Omental fat pad (tissue), 4 donors: Measurements from ENCODE around the gene OR10G7. TPM values are rescaled to one million over a fixed set of nuclear protein-coding genes. Genes with fewer than 3 reads are reported as not detected.

Source experiments
- ATAC-seq: fragments of 150-250 bp; one replicate; pipeline ENCODE4 v1.9.1; 2016; ENCODE audit warnings: mild to moderate bottlenecking, moderate library complexity; ENCODE audit not compliant: low FRiP score
- DNase-seq: peaks from one replicate; pipeline ENCODE4 v3.0.0-alpha.2; 2019; ENCODE audit warnings: low spot score
- total RNA-seq, 4 donors: library from RNA; depleted of rRNA; stranded (reverse); fragments of >200 nt; gene quantifications; one replicate each; pipeline ENCODE4 v1.1.0, GENCODE V29; 2016
- TF ChIP-seq, protein P1 (sequence below), 3 donors: fragments of 450-650 bp; IDR thresholded peaks; one replicate each; pipeline ENCODE4 v1.5.1; 2016 to 2017; ENCODE audit warnings: antibody characterized with exemption in 3 of 3, mild to moderate bottlenecking in 3 of 3, moderate library complexity in 2 of 3

OR10G7 gene
- total RNA-seq, 4 donors from 2014 or later: not detected

DNA sequence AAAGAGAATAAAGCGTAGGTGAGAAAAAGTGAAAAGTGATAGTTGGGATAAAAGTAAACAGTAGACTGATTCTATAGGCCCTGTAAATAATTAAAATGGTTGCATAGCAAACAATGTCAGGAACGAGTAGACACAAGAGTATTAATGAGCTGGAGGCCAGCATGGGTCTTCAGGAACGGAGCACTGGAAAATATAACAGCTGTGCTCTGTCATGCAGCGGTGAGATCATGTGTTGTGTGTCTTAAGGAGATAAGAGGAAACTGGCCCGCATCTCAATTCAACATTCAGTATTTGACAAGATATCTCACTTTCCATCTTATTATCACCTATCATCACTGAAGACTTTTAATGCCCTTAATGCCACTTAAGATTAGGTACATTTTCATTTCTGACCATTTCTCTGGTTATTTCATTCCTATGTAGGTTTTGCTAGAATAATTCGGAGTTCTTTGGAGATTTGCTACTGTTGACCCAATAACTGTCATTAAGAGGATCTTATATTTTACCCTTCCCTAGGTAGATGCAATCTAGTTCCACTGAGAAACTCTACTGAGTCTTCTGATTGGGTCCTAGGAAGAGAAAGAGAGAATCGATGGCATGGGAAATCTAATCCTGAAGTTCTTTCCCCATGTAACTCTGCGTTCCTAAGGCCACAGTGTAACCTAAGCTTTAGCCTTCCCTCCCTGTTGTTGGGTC lies 38.7 kb upstream of the OR10G7 start:
- ATAC-seq: no peak
- TF ChIP-seq, protein P1, sequence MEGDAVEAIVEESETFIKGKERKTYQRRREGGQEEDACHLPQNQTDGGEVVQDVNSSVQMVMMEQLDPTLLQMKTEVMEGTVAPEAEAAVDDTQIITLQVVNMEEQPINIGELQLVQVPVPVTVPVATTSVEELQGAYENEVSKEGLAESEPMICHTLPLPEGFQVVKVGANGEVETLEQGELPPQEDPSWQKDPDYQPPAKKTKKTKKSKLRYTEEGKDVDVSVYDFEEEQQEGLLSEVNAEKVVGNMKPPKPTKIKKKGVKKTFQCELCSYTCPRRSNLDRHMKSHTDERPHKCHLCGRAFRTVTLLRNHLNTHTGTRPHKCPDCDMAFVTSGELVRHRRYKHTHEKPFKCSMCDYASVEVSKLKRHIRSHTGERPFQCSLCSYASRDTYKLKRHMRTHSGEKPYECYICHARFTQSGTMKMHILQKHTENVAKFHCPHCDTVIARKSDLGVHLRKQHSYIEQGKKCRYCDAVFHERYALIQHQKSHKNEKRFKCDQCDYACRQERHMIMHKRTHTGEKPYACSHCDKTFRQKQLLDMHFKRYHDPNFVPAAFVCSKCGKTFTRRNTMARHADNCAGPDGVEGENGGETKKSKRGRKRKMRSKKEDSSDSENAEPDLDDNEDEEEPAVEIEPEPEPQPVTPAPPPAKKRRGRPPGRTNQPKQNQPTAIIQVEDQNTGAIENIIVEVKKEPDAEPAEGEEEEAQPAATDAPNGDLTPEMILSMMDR (IDR thresholded peaks at IDR 0.05): no peak
- no peak for DNase-seq

- ATAC-seq (no peak), DNase-seq (no peak)
- TF ChIP-seq, protein P1 (IDR thresholded peaks at IDR 0.05): no peak
Measured at GRCh38 chr11:124078591-124078990, 37.5 kb upstream of the OR10G7 start.

- DNase-seq (no peak), ATAC-seq (no peak)
- TF ChIP-seq, protein P1 (IDR thresholded peaks at IDR 0.05): no peak
Measured at GRCh38 chr11:124077266-124077665, 36.1 kb upstream of the OR10G7 start.

DNA sequence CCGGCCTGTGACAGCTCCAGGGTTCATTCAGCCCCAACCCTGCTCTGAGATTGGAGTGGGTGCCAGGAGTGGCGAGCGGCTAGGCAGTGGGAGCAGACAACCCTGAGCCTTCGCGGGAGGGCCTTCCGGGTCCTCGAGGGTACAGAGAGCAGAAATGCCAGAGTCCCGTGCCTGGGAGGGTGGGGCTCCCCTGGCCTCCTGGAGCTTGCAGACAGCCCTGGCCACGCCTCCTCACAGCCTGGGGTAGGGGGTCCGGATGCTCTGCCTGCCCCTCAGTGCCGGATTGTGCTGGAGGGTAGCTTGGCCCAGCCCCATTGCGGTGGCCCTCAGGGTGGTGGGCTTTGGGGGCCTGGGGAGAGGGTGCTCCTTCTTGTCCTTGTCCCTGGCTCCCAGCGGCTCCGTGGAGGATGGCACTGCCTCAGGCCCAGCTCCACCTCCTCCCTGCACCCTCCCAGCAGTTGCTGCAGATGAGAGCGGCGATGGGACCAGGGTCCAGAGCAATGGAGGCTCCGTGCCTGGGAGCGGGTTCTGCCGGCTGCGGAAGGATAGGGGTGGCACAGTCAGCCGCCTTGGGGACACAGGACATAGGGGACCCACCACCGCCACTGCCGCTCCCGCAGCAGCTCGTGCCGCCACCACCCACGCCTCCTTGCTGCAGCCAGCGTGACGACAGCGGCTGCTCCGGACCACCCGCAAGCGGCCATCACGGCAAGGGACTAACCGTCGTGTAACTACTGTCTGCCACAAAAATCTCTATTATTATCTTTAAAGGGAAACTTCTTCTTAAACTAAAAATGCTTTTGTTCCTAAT lies 34.9 kb upstream of the OR10G7 start:
- TF ChIP-seq, protein P1 (IDR thresholded peaks at IDR 0.05): no peak
- DNase-seq (no peak), ATAC-seq (peak; percentile 27)

DNA sequence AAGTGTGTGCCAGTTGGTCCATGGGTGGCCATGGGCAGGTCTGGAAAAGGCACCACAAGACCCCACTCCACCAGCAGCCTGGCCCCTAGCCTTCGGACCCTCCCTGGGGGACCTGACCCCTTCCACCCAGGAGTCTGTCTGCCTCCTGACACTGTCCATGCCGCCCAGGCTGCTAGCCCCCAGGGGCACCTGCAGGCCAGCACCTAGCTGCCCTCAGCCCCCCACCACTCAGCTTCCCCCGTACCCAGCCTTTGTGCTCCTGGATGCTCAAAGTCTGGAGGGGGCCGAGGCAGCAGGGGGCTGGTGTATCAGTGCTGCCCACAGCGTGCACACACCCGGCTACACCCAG lies 34.3 kb upstream of the OR10G7 start:
- no peak for DNase-seq
- ATAC-seq: no peak

DNA sequence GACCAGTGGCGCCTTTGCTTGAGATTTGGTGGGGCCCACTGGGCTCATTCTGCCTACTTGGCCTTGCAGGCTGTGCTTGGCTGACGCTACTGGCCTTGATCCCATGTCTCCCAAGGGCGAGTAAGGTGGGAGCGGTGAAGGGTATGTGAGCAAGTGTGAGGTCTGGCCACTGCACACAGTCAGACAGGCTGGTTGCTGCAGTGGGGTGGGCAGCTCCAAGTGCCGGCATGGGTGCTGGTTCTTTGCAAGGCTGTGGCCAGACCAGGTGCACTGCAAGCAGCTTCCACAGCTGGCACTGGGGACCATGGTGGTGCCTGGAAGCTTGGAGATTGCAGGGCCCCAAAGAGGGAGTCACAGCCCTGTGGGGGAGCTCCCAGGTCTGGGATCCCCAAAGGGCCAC lies 33.4 kb upstream of the OR10G7 start:
- ATAC-seq (no peak), DNase-seq (no peak)
- TF ChIP-seq, protein P1 (IDR thresholded peaks at IDR 0.05): no peak

More for the DNA sequence above, 34.3 kb upstream of the OR10G7 start:
- TF ChIP-seq, protein P1 (IDR thresholded peaks at IDR 0.05): no peak

DNA sequence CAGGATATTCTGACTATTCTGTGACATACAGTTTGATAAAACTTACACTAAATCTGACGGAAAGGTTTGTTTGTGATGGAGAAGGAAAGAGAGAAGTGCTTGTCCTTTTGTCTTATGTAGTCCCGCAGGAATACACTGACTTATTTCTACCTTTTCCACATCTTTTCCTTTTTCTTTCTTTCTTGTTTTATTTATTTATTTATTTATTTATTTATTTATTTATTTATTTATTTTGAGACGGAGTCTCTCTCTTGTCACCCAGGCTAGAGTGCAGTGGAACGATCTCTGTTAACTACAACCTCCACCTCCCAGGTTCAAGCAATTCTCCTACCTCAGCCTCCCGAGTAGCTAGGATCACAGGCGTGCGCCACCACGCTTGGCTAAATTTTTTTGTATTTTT lies 31.0 kb upstream of the OR10G7 start:
- TF ChIP-seq, protein P1 (IDR thresholded peaks at IDR 0.05): no peak
- DNase-seq (no peak), ATAC-seq (no peak)
